AG09319 (cell line): ENCODE measurements around the gene COG3.

Source experiments
- DNase-seq: peaks from one replicate; pipeline ENCODE4 v3.0.0-alpha.2; 2010; ENCODE audit warnings: low read depth; ENCODE audit errors: extremely low read depth
- CTCF ChIP-seq: IDR thresholded peaks from 2 replicates; pipeline ENCODE4 v1.5.1; 2011; ENCODE audit warnings: low read depth, mild to moderate bottlenecking, inconsistent platforms, low read length, moderate library complexity

COG3 gene

GRCh38 chr13:45545686-45546409 is 81.1 kb downstream of the COG3 start:
- TF ChIP-seq CTCF: no peak
- DNase-seq: no peak

- TF ChIP-seq CTCF: no peak
- DNase-seq: no peak
Observed at GRCh38 chr13:45546410-45546765, 81.6 kb downstream of the COG3 start.

- no peak for DNase-seq
Observed at GRCh38 chr13:45548281-45548680, 83.5 kb downstream of the COG3 start.

GRCh38 chr13:45554604-45555109 is 89.9 kb downstream of the COG3 start:
- TF ChIP-seq CTCF: no peak

More at GRCh38 chr13:45548281-45548680, 83.5 kb downstream of the COG3 start:
- TF ChIP-seq CTCF: no peak

GRCh38 chr13:45564133-45564776 is 99.5 kb downstream of the COG3 start:
- TF ChIP-seq CTCF: no peak
- no peak for DNase-seq

More at GRCh38 chr13:45554604-45555109, 89.9 kb downstream of the COG3 start:
- DNase-seq: no peak

- no peak for TF ChIP-seq CTCF
- no peak for DNase-seq
Observed at GRCh38 chr13:45565331-45565730, 100.6 kb downstream of the COG3 start.

- DNase-seq: no peak
- no peak for TF ChIP-seq CTCF
Observed at GRCh38 chr13:45575146-45575829, 110.5 kb downstream of the COG3 start.
